SK-N-SH (cell line): ENCODE data around the gene ASCC1. TPM values are rescaled to one million over a fixed set of nuclear protein-coding genes. Genes with fewer than 3 reads are reported as not detected.

Source experiments
- CTCF ChIA-PET: fragments of 300-600, 350-600 bp; formaldehyde crosslinking; extraction: SDS; loops from one replicate; lab custom pipeline; 2021; lab: Yijun Ruan, JAX
- POLR2A ChIA-PET: fragments of 350-600 bp; sonication (Branson Sonifier 250); formaldehyde crosslinking; extraction: SDS; loops from one replicate; lab custom pipeline; 2020; ENCODE audit warnings: antibody characterized with exemption, inconsistent platforms; lab: Yijun Ruan, JAX
- DNase-seq: peaks from one replicate; pipeline ENCODE4 v3.0.0; 2012
- H2AFZ ChIP-seq: fragments of 200-600 bp; sonication (generic); 2 replicates; pipeline ENCODE4 v1.8.1; 2016; ENCODE audit warnings: antibody characterized with exemption, mild to moderate bottlenecking, low read depth
- H3F3A ChIP-seq: fragments of 200-600 bp; sonication (generic); replicated peaks from 2 replicates; pipeline ENCODE3; 2016; ENCODE audit warnings: antibody characterized with exemption, mild to moderate bottlenecking; ENCODE audit not compliant: insufficient read depth
- H3K27ac ChIP-seq, 2 experiments: fragments of 200-500 bp in 1 of 2; fragments of 200-600 bp in 1 of 2; sonication (Bioruptor generic) in 1 of 2; sonication (generic), shearing (Covaris generic) in 1 of 2; 2 replicates each; pipeline versions ENCODE4 v1.5.1 to v1.6.1; 2014 to 2016; ENCODE audit warnings: low read depth in 2 of 2, inconsistent platforms in 1 of 2, low read length in 1 of 2, mild to moderate bottlenecking in 1 of 2, mixed read lengths in 1 of 2
- H3K27me3 ChIP-seq: fragments of 200-600 bp; sonication (generic), shearing (Covaris generic); 2 replicates; pipeline ENCODE4 v1.6.1; 2016; ENCODE audit warnings: mixed run types; ENCODE audit not compliant: insufficient read depth
- H3K36me3 ChIP-seq, 2 experiments: fragments of 200-500 bp in 1 of 2; fragments of 200-600 bp in 1 of 2; sonication (Bioruptor generic) in 1 of 2; sonication (generic) in 1 of 2; replicated peaks in 1 of 2; 2 replicates each; pipeline versions ENCODE3 to v1.5.1; 2014 to 2016; ENCODE audit warnings: low read length in 1 of 2, mild to moderate bottlenecking in 1 of 2; ENCODE audit not compliant: insufficient read depth in 2 of 2, control insufficient read depth in 1 of 2
- H3K4me1 ChIP-seq, 2 experiments: fragments of 200-500 bp in 1 of 2; fragments of 200-600 bp in 1 of 2; sonication (Bioruptor generic) in 1 of 2; sonication (generic), shearing (Covaris generic) in 1 of 2; 2 replicates each; pipeline versions ENCODE4 v1.5.1 to v1.6.1; 2014 to 2016; ENCODE audit warnings: low read depth in 1 of 2, low read length in 1 of 2, mixed run types in 1 of 2; ENCODE audit not compliant: insufficient read depth in 2 of 2, control insufficient read depth in 1 of 2
- H3K4me2 ChIP-seq: fragments of 200-600 bp; sonication (generic), shearing (Covaris generic); 2 replicates; pipeline ENCODE4 v1.6.1; 2017; ENCODE audit warnings: mixed run types
- H3K4me3 ChIP-seq, 2 experiments: fragments of 200-500 bp in 1 of 2; fragments of 200-600 bp in 1 of 2; sonication (Bioruptor generic) in 1 of 2; sonication (generic), shearing (Covaris generic) in 1 of 2; 2 replicates each; pipeline versions ENCODE4 v1.5.1 to v1.8.1; 2014 to 2016; ENCODE audit warnings: low read depth in 2 of 2, inconsistent platforms in 1 of 2, low read length in 1 of 2, mild to moderate bottlenecking in 1 of 2, mixed read lengths in 1 of 2, moderate library complexity in 1 of 2
- H3K79me2 ChIP-seq: fragments of 200-600 bp; sonication (generic); 2 replicates; pipeline ENCODE4 v1.8.1; 2017; ENCODE audit warnings: mild to moderate bottlenecking; ENCODE audit not compliant: insufficient read depth
- H3K9ac ChIP-seq: fragments of 200-600 bp; sonication (generic); 2 replicates; pipeline ENCODE4 v1.6.1; 2017; ENCODE audit warnings: mixed run types
- H3K9me2 ChIP-seq: fragments of 200-600 bp; sonication (generic); 2 replicates; pipeline ENCODE4 v1.6.1; 2017; ENCODE audit warnings: mixed run types
- H3K9me3 ChIP-seq: fragments of 200-600 bp; sonication (generic); 2 replicates; pipeline ENCODE4 v1.6.1; 2017; ENCODE audit warnings: mixed run types, mild to moderate bottlenecking, moderate library complexity
- H4K20me1 ChIP-seq: fragments of 200-600 bp; sonication (generic); 2 replicates; pipeline ENCODE4 v1.6.1; 2017; ENCODE audit warnings: mild to moderate bottlenecking, mixed run types; ENCODE audit not compliant: insufficient read depth
- EP300 ChIP-seq, 2 experiments: IDR thresholded peaks; 2 replicates each; pipeline versions ENCODE4 v1.4.0 to v1.6.1; 2012; ENCODE audit warnings: borderline replicate concordance in 1 of 2, low read depth in 1 of 2, low read length in 1 of 2
- MEF2A ChIP-seq: IDR thresholded peaks from 2 replicates; pipeline ENCODE4 v1.4.0; 2012; ENCODE audit warnings: low read depth, borderline replicate concordance
- NFIC ChIP-seq: IDR thresholded peaks from 2 replicates; pipeline ENCODE4 v1.4.0; 2012; ENCODE audit warnings: borderline replicate concordance
- RCOR1 ChIP-seq: fragments of 150-350 bp; IDR thresholded peaks from 2 replicates; pipeline ENCODE4 v1.6.1; 2017; ENCODE audit warnings: antibody characterized with exemption, low read length
- RXRA ChIP-seq: IDR thresholded peaks from 2 replicates; pipeline ENCODE4 v1.4.0; 2012; ENCODE audit warnings: low read depth, mild to moderate bottlenecking, borderline replicate concordance
- SMC3 ChIP-seq: IDR thresholded peaks from 2 replicates; pipeline ENCODE4 v1.6.1; 2012; ENCODE audit warnings: low read depth, low read length, improper control_type of control experiment
- TAF1 ChIP-seq: IDR thresholded peaks from 2 replicates; pipeline ENCODE4 v1.6.1; 2012; ENCODE audit warnings: low read depth, mild to moderate bottlenecking, low read length, moderate library complexity, borderline replicate concordance
- TCF12 ChIP-seq: IDR thresholded peaks from 2 replicates; pipeline ENCODE4 v1.4.0; 2012
- TEAD4 ChIP-seq: IDR thresholded peaks from 2 replicates; pipeline ENCODE4 v1.4.0; 2012; ENCODE audit warnings: mild to moderate bottlenecking, borderline replicate concordance; ENCODE audit not compliant: insufficient read depth
- WGBS: methylation state at CpG from one replicate; pipeline ENCODE4 v1.1.6; 2017; ENCODE audit warnings: low lambda C conversion rate; 5-methylcytosine and 5-hydroxymethylcytosine counted together
- polyA plus RNA-seq, 3 experiments: library from polyadenylated mRNA; depleted of rRNA; stranded (reverse); fragments of >200 nt; gene quantifications; 2 replicates each; pipeline ENCODE4 v1.2.3, GENCODE V29; 2012
- TF ChIP-seq, protein P1 (sequence below): IDR thresholded peaks from 2 replicates; pipeline ENCODE4 v1.4.0; 2012; ENCODE audit warnings: low read depth, borderline replicate concordance
- TF ChIP-seq, protein P2 (sequence below): IDR thresholded peaks from 2 replicates; pipeline ENCODE4 v1.6.1; 2012; ENCODE audit warnings: mild to moderate bottlenecking, low read depth, low read length, moderate library complexity
- TF ChIP-seq, protein P3 (sequence below): fragments of 150-350 bp; IDR thresholded peaks from 2 replicates; pipeline ENCODE4 v1.6.1; 2017; ENCODE audit warnings: antibody characterized with exemption, low read length, low read depth, borderline replicate concordance
- TF ChIP-seq, protein P4 (sequence below): IDR thresholded peaks from 2 replicates; pipeline ENCODE4; 2012

The ASCC1 gene
- polyA plus RNA-seq, 1 of the 3 experiments (the other 2 are of a cell fraction), result 15.0 TPM

DNA sequence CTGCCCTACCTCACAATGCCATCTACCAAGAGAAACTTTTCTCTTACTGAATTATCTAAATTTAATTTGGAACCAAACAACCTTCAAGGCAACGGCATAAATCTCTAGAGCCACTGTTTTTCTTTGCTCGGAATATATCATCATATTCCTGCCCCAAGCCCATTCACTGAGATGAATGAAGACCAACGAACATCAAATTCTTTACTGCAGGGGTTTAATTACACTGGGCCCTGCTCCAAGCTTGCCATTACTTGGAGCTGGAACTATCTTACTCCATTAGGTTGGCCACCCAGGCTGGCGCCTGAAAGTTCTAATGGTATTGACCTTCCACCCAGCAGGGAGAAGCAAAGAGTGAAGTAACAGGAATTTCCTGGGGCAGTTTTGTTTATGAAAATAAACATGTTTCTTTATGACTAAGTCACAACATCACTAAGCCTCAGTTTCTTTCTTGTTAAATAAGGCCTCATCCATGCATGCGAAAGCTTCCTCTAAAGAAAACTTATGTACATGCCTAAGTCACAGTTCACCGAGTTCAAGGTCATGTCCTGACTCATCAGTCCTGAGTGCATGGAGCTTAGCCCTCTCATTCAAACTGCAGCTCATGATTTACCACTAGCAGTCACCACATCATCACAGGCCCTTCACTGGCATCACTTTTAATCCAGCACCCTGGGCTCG is 42.3 kb downstream of the ASCC1 start:
- Histone ChIP-seq H3K36me3 (peaks cover 6 to 9% of the 10 kb centered on the region in 2 experiments), H2AFZ (no peak overlapping the region), H3K79me2 (no peaks in the 10 kb centered on the region), H3F3A (peaks cover 59% of the 10 kb centered on the region), H3K9ac (no peak overlapping the region), H3K9me2 (no peaks in the 10 kb centered on the region), H3K4me3 (no peak overlapping the region), H3K27me3 (no peaks in the 10 kb centered on the region), H3K4me1 (peaks cover 12 to 38% of the 10 kb centered on the region in 2 experiments), H3K4me2 (peak overlapping the region; percentile 40), H3K9me3 (no peaks in the 10 kb centered on the region), H3K27ac (peak overlapping the region; percentile 80 to 90), H4K20me1 (no peaks in the 10 kb centered on the region)
- WGBS, result 14% methylated on average over 7 of the region's 7 CpGs
- ChIA-PET CTCF (interaction anchor here (0.8 to 1.7 kb wide), 6 partner anchors 8 to 277 kb away, joined by 3 to 5 read pairs (median 4); no protein-coding TSS in a partner anchor), POLR2A (interaction anchor here (0.6 to 1.4 kb wide), 2 partner anchors 9 to 276 kb away, joined by 4 to 5 read pairs; no protein-coding TSS in a partner anchor)
- DNase-seq, result peak; percentile 37
- TF ChIP-seq TAF1 (no peak), SMC3 (no peak), TEAD4 (peak; percentile 21; the same call in 1 of the 2 replicates), RXRA (peak; percentile 45; the same call in 1 of the 2 replicates), EP300 (IDR thresholded peaks at IDR 0.05; ENCODE audit: borderline replicate concordance in 1 of 2, low read depth in 1 of 2, low read length in 1 of 2) (peak; percentile 19 to 47; a peak in 2 of 4 replicates), TCF12 (peak; percentile 26; the same call in 1 of the 2 replicates), RCOR1 (no peak), MEF2A (0 out of 2 replicates have a peak, but pooled peaks have one; percentile 19), NFIC (peak; percentile 65; the same call in 1 of the 2 replicates)
- TF ChIP-seq, protein P1, sequence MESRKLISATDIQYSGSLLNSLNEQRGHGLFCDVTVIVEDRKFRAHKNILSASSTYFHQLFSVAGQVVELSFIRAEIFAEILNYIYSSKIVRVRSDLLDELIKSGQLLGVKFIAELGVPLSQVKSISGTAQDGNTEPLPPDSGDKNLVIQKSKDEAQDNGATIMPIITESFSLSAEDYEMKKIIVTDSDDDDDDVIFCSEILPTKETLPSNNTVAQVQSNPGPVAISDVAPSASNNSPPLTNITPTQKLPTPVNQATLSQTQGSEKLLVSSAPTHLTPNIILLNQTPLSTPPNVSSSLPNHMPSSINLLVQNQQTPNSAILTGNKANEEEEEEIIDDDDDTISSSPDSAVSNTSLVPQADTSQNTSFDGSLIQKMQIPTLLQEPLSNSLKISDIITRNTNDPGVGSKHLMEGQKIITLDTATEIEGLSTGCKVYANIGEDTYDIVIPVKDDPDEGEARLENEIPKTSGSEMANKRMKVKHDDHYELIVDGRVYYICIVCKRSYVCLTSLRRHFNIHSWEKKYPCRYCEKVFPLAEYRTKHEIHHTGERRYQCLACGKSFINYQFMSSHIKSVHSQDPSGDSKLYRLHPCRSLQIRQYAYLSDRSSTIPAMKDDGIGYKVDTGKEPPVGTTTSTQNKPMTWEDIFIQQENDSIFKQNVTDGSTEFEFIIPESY, result no peak
- TF ChIP-seq, protein P2, sequence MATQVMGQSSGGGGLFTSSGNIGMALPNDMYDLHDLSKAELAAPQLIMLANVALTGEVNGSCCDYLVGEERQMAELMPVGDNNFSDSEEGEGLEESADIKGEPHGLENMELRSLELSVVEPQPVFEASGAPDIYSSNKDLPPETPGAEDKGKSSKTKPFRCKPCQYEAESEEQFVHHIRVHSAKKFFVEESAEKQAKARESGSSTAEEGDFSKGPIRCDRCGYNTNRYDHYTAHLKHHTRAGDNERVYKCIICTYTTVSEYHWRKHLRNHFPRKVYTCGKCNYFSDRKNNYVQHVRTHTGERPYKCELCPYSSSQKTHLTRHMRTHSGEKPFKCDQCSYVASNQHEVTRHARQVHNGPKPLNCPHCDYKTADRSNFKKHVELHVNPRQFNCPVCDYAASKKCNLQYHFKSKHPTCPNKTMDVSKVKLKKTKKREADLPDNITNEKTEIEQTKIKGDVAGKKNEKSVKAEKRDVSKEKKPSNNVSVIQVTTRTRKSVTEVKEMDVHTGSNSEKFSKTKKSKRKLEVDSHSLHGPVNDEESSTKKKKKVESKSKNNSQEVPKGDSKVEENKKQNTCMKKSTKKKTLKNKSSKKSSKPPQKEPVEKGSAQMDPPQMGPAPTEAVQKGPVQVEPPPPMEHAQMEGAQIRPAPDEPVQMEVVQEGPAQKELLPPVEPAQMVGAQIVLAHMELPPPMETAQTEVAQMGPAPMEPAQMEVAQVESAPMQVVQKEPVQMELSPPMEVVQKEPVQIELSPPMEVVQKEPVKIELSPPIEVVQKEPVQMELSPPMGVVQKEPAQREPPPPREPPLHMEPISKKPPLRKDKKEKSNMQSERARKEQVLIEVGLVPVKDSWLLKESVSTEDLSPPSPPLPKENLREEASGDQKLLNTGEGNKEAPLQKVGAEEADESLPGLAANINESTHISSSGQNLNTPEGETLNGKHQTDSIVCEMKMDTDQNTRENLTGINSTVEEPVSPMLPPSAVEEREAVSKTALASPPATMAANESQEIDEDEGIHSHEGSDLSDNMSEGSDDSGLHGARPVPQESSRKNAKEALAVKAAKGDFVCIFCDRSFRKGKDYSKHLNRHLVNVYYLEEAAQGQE, result no peak
- TF ChIP-seq, protein P3, sequence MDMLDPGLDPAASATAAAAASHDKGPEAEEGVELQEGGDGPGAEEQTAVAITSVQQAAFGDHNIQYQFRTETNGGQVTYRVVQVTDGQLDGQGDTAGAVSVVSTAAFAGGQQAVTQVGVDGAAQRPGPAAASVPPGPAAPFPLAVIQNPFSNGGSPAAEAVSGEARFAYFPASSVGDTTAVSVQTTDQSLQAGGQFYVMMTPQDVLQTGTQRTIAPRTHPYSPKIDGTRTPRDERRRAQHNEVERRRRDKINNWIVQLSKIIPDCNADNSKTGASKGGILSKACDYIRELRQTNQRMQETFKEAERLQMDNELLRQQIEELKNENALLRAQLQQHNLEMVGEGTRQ, result no peak; the same call in 1 of the 2 replicates
- TF ChIP-seq, protein P4, sequence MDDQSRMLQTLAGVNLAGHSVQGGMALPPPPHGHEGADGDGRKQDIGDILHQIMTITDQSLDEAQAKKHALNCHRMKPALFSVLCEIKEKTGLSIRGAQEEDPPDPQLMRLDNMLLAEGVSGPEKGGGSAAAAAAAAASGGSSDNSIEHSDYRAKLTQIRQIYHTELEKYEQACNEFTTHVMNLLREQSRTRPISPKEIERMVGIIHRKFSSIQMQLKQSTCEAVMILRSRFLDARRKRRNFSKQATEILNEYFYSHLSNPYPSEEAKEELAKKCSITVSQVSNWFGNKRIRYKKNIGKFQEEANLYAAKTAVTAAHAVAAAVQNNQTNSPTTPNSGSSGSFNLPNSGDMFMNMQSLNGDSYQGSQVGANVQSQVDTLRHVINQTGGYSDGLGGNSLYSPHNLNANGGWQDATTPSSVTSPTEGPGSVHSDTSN, result peak; percentile 32; the same call in 1 of the 2 replicates
